HG02759 (cell line): ENCODE results near the gene OR6C76.
"Not testable (repeated sequence)": the region's sequence is repeated elsewhere in the genome, so short reads cannot be mapped to it uniquely, and the experiment has no call there.

ENCODE experiments used
- ATAC-seq: cut with Tn5 transposase; IDR thresholded peaks from one replicate; pipeline ENCODE4 v1.9.1; 2021; ENCODE audit warnings: mild to moderate bottlenecking, moderate library complexity; ENCODE audit not compliant: unreplicated experiment

The OR6C76 gene

GRCh38 chr12:55425954-55426353 lies at the start of gene OR6C76:
Gene OR6C76 (plus strand): TSS chr12:55426254. CDS start chr12:55426254, 0 bp downstream.
- ATAC-seq: no peak

GRCh38 chr12:55385891-55386290 lies 40.2 kb upstream of the OR6C76 start:
- no peak for ATAC-seq

- no peak for ATAC-seq
Measured at GRCh38 chr12:55392032-55392795, 33.8 kb upstream of the OR6C76 start.

GRCh38 chr12:55396326-55396725 lies 29.7 kb upstream of the OR6C76 start:
- no peak for ATAC-seq

- no peak for ATAC-seq
Measured at GRCh38 chr12:55400229-55400628, 25.8 kb upstream of the OR6C76 start, which contains the start of gene OR6C65. Gene OR6C65 (plus strand): TSS chr12:55400529. CDS start chr12:55400529, 0 bp downstream.

GRCh38 chr12:55407866-55408265 lies 18.2 kb upstream of the OR6C76 start:
- ATAC-seq: no peak

GRCh38 chr12:55409133-55409532 lies 16.9 kb upstream of the OR6C76 start:
- ATAC-seq: not testable (repeated sequence)

- ATAC-seq: not testable (repeated sequence)
Measured at GRCh38 chr12:55412138-55412537, 13.9 kb upstream of the OR6C76 start.

- ATAC-seq: not testable (repeated sequence)
Measured at GRCh38 chr12:55413498-55414388, 12.3 kb upstream of the OR6C76 start.

- ATAC-seq: not testable (repeated sequence)
Measured at GRCh38 chr12:55414396-55414823, 11.6 kb upstream of the OR6C76 start.

GRCh38 chr12:55414889-55415288 lies 11.2 kb upstream of the OR6C76 start:
- not testable (repeated sequence) for ATAC-seq

- no peak for ATAC-seq
Measured at GRCh38 chr12:55416961-55417360, 9.1 kb upstream of the OR6C76 start.

- ATAC-seq: no peak
Measured at GRCh38 chr12:55420307-55420962, 5.6 kb upstream of the OR6C76 start.

- no peak for ATAC-seq
Measured at GRCh38 chr12:55428331-55429243, 2.5 kb downstream of the OR6C76 start.

- ATAC-seq: not testable (repeated sequence)
Measured at GRCh38 chr12:55441233-55441632, 15.2 kb downstream of the OR6C76 start.

GRCh38 chr12:55443776-55444175 lies 17.7 kb downstream of the OR6C76 start, which contains the start of gene OR6C2:
Gene OR6C2 (plus strand): TSS chr12:55444076. CDS start chr12:55452214, 8,138 bp downstream.
- ATAC-seq: no peak

GRCh38 chr12:55445357-55445756 lies 19.3 kb downstream of the OR6C76 start:
- ATAC-seq: no peak

GRCh38 chr12:55446326-55446725 lies 20.3 kb downstream of the OR6C76 start:
- ATAC-seq: no peak

- ATAC-seq: no peak
Measured at GRCh38 chr12:55448825-55449224, 22.8 kb downstream of the OR6C76 start.

- not testable (repeated sequence) for ATAC-seq
Measured at GRCh38 chr12:55464926-55465325, 38.9 kb downstream of the OR6C76 start.
